ENCODE results near the gene DUSP1. TPM values are rescaled to one million over a fixed set of nuclear protein-coding genes. Genes with fewer than 3 reads are reported as not detected.

DUSP1 gene
- total RNA-seq, 1 donor from 2014 or later: 40.7 TPM

DNA sequence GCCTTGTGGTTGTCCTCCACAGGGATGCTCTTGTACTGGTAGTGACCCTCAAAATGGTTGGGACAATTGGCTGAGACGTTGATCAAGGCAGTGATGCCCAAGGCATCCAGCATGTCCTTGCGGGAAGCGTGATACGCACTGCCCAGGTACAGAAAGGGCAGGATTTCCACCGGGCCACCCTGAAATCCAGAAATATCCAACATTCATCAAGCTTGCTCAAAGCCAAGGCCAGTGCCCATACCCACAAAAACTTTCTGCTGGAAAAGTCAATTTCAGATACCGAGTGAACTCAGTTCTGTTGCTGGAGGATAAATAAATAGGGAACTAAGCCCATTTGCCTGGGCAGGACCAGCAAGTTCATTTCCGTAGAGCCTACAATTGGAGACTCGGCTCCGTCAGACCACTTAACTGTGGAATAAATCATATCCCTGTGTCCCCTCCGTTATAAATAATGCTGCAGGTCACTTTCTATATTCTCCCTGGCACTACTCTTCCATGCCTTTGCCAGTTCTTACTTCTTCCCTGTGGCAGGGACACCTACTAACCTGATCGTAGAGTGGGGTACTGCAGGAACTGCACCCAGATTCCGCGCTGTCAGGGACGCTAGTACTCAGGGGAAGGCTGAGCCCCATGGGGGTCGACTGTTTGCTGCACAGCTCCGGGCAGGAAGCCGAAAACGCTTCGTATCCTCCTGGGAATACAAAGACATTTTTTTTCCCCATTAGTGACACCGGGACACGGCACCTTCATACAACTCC, 1.2 kb downstream of the DUSP1 start:
- DNase-seq (ENCODE audit: low spot score, unreplicated experiment): no peak
- H3K4me1 Mint-ChIP-seq (ENCODE audit: low read depth): peaks cover 48% of the 10 kb centered on the region
- peaks cover 12% of the 10 kb centered on the region for H3K36me3 Mint-ChIP-seq (ENCODE audit: insufficient read depth)
- peak overlapping the region; percentile 97 for H3K27ac Mint-ChIP-seq
- H3K4me3 Mint-ChIP-seq (ENCODE audit: low read depth): peak overlapping the region; percentile 92
- TF ChIP-seq, protein P1, sequence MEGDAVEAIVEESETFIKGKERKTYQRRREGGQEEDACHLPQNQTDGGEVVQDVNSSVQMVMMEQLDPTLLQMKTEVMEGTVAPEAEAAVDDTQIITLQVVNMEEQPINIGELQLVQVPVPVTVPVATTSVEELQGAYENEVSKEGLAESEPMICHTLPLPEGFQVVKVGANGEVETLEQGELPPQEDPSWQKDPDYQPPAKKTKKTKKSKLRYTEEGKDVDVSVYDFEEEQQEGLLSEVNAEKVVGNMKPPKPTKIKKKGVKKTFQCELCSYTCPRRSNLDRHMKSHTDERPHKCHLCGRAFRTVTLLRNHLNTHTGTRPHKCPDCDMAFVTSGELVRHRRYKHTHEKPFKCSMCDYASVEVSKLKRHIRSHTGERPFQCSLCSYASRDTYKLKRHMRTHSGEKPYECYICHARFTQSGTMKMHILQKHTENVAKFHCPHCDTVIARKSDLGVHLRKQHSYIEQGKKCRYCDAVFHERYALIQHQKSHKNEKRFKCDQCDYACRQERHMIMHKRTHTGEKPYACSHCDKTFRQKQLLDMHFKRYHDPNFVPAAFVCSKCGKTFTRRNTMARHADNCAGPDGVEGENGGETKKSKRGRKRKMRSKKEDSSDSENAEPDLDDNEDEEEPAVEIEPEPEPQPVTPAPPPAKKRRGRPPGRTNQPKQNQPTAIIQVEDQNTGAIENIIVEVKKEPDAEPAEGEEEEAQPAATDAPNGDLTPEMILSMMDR (IDR thresholded peaks at IDR 0.05; ENCODE audit: unreplicated experiment): no peak
- H3K27me3 Mint-ChIP-seq: peaks cover 5% of the 10 kb centered on the region
- no peaks in the 10 kb centered on the region for H3K9me3 Mint-ChIP-seq (ENCODE audit: low read depth)

DNA sequence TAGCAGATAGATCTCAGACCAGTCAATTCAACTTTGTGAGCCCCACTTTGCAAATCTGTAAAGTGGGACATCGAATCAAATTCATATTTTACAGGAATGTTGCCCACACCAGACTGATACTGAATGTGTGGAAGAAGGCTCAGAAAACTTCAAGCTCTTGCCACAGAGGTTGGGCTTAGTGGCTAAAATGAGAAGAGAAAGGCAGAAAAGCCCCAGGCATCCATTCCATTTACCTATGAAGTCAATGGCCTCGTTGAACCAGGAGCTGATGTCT, 1.7 kb downstream of the DUSP1 start:
- TF ChIP-seq, protein P1 (IDR thresholded peaks at IDR 0.05; ENCODE audit: unreplicated experiment): no peak
- H3K27me3 Mint-ChIP-seq: no peaks in the 10 kb centered on the region
- H3K4me3 Mint-ChIP-seq (ENCODE audit: low read depth): peak overlapping the region; percentile 92
- peak overlapping the region; percentile 97 for H3K27ac Mint-ChIP-seq
- H3K4me1 Mint-ChIP-seq (ENCODE audit: low read depth): peaks cover 48% of the 10 kb centered on the region
- no peaks in the 10 kb centered on the region for H3K9me3 Mint-ChIP-seq (ENCODE audit: low read depth)
- no peak for DNase-seq (ENCODE audit: low spot score, unreplicated experiment)
- peaks cover 12% of the 10 kb centered on the region for H3K36me3 Mint-ChIP-seq (ENCODE audit: insufficient read depth)

DNA sequence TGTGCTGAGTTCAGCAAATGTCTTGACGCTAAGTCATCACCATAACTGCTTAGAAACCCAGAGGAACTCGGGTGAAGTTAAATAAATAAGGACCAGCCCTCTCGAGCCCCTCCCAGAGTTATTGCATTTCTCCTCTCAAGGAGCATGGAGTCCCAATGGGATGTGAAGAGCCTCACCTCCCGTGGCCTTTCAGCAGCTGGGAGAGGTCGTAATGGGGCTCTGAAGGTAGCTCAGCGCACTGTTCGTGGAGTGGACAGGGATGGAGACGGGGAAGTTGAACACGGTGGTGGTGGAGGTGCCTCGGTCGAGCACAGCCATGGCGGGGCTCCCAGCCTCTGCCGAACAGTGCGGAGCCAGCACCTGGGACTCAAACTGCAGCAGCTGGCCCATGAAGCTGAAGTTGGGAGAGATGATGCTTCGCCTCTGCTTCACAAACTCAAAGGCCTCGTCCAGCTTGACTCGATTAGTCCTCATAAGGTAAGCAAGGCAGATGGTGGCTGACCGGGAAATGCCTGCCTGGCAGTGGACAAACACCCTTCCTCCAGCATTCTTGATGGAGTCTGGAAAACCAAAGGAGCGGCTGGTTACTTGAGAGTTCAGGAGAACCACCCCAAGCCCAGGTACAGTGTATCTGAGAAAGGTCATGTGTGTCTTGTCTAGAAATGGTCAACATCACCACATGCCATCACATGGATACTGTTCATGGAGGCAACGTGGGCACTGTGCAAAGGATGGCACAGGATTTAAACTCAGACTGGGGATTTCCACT, 2.2 kb downstream of the DUSP1 start:
- H3K27ac Mint-ChIP-seq: peak overlapping the region; percentile 97
- H3K27me3 Mint-ChIP-seq: no peaks in the 10 kb centered on the region
- peak overlapping the region; percentile 92 for H3K4me3 Mint-ChIP-seq (ENCODE audit: low read depth)
- TF ChIP-seq, protein P1 (IDR thresholded peaks at IDR 0.05; ENCODE audit: unreplicated experiment): no peak
- no peak for DNase-seq (ENCODE audit: low spot score, unreplicated experiment)
- H3K4me1 Mint-ChIP-seq (ENCODE audit: low read depth): peaks cover 48% of the 10 kb centered on the region
- H3K36me3 Mint-ChIP-seq (ENCODE audit: insufficient read depth): peaks cover 12% of the 10 kb centered on the region
- no peaks in the 10 kb centered on the region for H3K9me3 Mint-ChIP-seq (ENCODE audit: low read depth)

DNA sequence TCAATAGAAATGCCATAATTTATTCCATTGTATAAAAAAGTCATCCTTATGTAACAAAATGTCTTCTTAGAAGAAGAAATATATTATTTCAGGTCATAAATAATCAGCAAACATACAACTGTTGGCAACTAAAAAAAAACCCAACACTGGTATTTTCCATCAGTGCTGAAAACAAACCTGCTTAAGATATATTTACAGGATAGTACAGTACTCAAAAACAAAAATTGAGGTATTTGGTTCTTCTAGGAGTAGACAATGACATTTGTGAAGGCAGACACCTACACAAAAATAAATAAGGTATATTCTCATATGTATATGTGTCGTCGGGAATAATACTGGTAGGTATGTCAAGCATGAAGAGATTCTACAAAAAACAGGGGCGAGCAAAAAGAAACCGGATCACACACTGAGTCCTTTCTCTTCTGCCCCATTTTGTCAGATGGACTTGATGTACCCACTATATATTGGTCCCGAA, 2.9 kb downstream of the DUSP1 start:
- TF ChIP-seq, protein P1 (IDR thresholded peaks at IDR 0.05; ENCODE audit: unreplicated experiment): no peak
- H3K4me1 Mint-ChIP-seq (ENCODE audit: low read depth): peaks cover 48% of the 10 kb centered on the region
- H3K4me3 Mint-ChIP-seq (ENCODE audit: low read depth): peak overlapping the region; percentile 92
- peaks cover 12% of the 10 kb centered on the region for H3K36me3 Mint-ChIP-seq (ENCODE audit: insufficient read depth)
- no peaks in the 10 kb centered on the region for H3K27me3 Mint-ChIP-seq
- no peak for DNase-seq (ENCODE audit: low spot score, unreplicated experiment)
- no peaks in the 10 kb centered on the region for H3K9me3 Mint-ChIP-seq (ENCODE audit: low read depth)
- peak overlapping the region; percentile 62 for H3K27ac Mint-ChIP-seq

DNA sequence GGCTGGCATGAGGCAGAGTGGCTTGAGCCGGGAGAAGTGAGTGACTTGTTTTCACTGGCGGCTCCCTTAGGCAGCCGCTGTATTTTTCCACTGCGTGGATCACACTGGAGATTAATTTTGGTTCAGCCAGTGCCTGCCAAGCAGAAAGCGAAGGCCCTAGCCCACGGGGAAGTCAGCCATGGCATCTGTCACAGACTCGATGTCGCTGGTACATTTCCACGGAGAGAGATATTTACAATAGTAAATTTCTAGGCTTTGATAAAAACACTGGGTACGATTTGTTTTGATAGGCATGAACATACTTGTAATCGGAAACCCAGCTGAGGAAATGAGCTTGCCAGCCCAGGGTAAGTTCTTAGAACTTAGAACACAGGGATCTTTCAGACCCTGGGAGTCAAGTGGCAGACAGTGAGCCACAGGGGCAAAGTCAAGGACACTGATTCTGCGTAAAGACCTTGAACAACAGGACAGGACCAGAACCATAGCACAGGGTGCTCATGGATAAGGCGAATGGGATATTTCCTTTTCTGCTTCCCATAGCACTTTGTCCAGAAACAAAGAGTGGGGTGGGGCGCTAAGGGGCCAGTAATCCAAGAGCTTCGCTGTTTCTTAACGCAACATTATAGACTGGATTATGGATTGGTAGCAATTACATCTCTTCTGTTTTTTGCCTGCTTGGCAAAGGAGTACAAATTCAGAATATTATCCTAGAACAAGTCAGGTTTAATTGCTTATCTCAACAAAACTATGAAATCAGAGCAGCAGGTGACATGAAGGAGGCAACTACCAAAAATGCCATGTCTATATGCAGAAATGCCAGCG, 4.5 kb downstream of the DUSP1 start:
- Mint-ChIP-seq H3K36me3 (ENCODE audit: insufficient read depth) (peaks cover 12% of the 10 kb centered on the region), H3K27me3 (no peaks in the 10 kb centered on the region), H3K27ac (peak overlapping the region; percentile 98), H3K4me3 (ENCODE audit: low read depth) (peak overlapping the region; percentile 33), H3K4me1 (ENCODE audit: low read depth) (peaks cover 42% of the 10 kb centered on the region), H3K9me3 (ENCODE audit: low read depth) (no peaks in the 10 kb centered on the region)
- DNase-seq (ENCODE audit: low spot score, unreplicated experiment): no peak
- TF ChIP-seq, protein P1 (IDR thresholded peaks at IDR 0.05; ENCODE audit: unreplicated experiment): no peak
